Activated CD4-positive, alpha-beta memory T cell treated with anti-CD3 and anti-CD28 coated beads, Interleukin-2, amount 10 ng/mL, durations not matched to agents 7 days and 5 days (primary cell): ENCODE measurements around the gene PNMA6E. TPM values are rescaled to one million over a fixed set of nuclear protein-coding genes. Genes with fewer than 3 reads are reported as not detected.

Experiments used
- CTCF ChIA-PET: fragments of 350-600 bp; sonication (Branson Sonifier 250); formaldehyde crosslinking; loops from one replicate; lab custom pipeline; 2021; ENCODE audit warnings: antibody characterized with exemption, inconsistent platforms; lab: Charles Lee
- POLR2A ChIA-PET: fragments of 350-600 bp; sonication (Branson Sonifier 250); formaldehyde crosslinking; loops from one replicate; lab custom pipeline; 2021; ENCODE audit warnings: antibody characterized with exemption; lab: Charles Lee
- DNase-seq: peaks from one replicate; pipeline ENCODE4 v3.0.0-alpha.2; 2020
- H3K27ac Mint-ChIP-seq: one replicate; pipeline ENCODE4 v1.8.0; 2021; ENCODE audit warnings: mild to moderate bottlenecking, mixed read lengths
- H3K27me3 Mint-ChIP-seq: one replicate; pipeline ENCODE4 v1.8.0; 2021; ENCODE audit warnings: mixed read lengths
- H3K36me3 Mint-ChIP-seq: one replicate; pipeline ENCODE4 v1.8.0; 2021; ENCODE audit warnings: low read depth, mixed read lengths
- H3K4me1 Mint-ChIP-seq: one replicate; pipeline ENCODE4 v1.8.0; 2021; ENCODE audit warnings: mixed read lengths
- H3K4me3 Mint-ChIP-seq: one replicate; pipeline ENCODE4 v1.8.0; 2021; ENCODE audit warnings: mild to moderate bottlenecking, mixed read lengths
- H3K9me3 Mint-ChIP-seq: one replicate; pipeline ENCODE4 v1.8.0; 2021; ENCODE audit warnings: mixed read lengths
- total RNA-seq, 2 experiments: library from RNA; stranded (reverse); gene quantifications; one replicate each; pipeline ENCODE4 v1.2.3, GENCODE V29; 2021

PNMA6E gene
- total RNA-seq, 2 experiments from 2014 or later: not detected

DNA sequence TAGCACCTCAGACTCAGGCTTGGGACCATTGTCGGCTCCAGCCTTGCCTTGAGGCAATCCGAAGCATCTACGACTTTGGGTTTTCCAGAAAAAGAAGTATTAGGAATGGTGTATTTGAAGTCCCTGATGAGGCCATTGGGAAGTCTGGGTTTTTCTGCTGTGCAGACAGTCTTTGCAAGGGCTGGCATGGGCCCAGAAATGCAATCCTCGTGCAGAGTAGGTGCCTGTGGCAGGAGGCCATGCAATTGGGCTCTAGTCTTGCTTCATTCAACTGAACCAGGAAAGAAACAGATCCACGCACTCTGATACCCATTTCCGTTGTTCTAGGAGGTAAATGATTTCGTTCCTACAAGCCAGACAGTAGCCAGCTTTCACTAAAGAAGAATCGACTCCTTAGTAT, 22.5 kb upstream of the PNMA6E start:
- Mint-ChIP-seq H3K9me3 (no peaks in the 10 kb centered on the region), H3K4me1 (no peaks in the 10 kb centered on the region), H3K36me3 (no peaks in the 10 kb centered on the region), H3K4me3 (no peak overlapping the region), H3K27me3 (no peaks in the 10 kb centered on the region), H3K27ac (no peak overlapping the region)
- CTCF ChIA-PET: no interaction called here
- DNase-seq: no peak
- POLR2A ChIA-PET: no interaction called here

DNA sequence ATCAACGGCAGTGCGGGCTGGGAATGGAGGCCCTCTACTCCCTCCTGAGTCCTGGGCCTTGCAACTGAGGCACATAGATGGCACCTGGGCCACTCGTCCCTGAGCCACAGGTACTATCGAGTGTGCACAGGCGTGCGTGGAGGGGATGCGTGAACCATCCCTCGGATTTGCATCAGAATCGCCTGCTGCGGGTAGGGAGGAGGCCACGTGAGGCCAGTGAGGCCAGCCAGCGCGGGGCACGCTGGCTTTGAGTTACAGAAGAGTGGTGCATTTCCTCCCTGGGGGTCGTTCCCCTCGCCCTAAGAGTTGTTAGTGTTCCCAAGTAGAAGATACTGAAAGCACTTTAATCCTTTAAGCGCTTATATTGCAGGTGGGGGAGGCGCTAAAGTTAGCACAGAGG, 20.7 kb upstream of the PNMA6E start:
- CTCF ChIA-PET: no interaction called here
- H3K9me3 Mint-ChIP-seq: no peaks in the 10 kb centered on the region

DNA sequence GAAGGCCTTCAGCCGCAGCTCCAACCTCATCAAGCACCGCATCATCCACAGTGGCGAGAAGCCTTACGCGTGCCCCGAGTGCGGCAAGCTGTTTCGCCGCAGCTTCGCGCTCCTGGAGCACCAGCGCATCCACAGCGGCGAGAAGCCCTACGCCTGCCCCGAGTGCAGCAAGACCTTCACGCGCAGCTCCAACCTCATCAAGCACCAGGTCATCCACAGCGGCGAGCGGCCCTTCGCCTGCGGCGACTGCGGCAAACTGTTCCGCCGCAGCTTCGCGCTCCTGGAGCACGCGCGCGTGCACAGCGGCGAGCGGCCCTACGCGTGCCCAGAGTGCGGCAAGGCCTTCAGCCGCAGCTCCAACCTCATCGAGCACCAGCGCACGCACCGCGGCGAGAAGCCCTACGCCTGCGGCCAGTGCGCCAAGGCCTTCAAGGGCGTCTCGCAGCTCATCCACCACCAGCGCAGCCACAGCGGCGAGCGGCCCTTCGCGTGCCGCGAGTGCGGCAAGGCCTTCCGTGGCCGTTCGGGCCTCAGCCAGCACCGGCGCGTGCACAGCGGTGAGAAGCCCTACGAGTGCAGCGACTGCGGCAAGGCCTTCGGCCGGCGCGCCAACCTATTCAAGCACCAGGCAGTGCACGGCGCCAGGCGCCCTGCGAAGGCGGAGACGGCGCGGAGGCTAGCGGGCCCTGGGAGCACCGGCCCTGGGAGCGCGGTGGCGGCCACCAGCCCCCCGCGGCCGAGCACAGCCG, 19.9 kb upstream of the PNMA6E start:
- H3K4me3 Mint-ChIP-seq: no peak overlapping the region
- POLR2A ChIA-PET: no interaction called here
- no peaks in the 10 kb centered on the region for H3K4me1 Mint-ChIP-seq
- H3K27me3 Mint-ChIP-seq: no peaks in the 10 kb centered on the region
- DNase-seq: no peak
- H3K9me3 Mint-ChIP-seq: no peaks in the 10 kb centered on the region
- no peak overlapping the region for H3K27ac Mint-ChIP-seq
- H3K36me3 Mint-ChIP-seq: no peaks in the 10 kb centered on the region
- CTCF ChIA-PET: no interaction called here

More for the DNA sequence above, 20.7 kb upstream of the PNMA6E start:
- no peaks in the 10 kb centered on the region for H3K4me1 Mint-ChIP-seq
- H3K27me3 Mint-ChIP-seq: no peaks in the 10 kb centered on the region
- no peak overlapping the region for H3K4me3 Mint-ChIP-seq
- DNase-seq: no peak
- H3K36me3 Mint-ChIP-seq: no peaks in the 10 kb centered on the region
- POLR2A ChIA-PET: no interaction called here
- no peak overlapping the region for H3K27ac Mint-ChIP-seq

DNA sequence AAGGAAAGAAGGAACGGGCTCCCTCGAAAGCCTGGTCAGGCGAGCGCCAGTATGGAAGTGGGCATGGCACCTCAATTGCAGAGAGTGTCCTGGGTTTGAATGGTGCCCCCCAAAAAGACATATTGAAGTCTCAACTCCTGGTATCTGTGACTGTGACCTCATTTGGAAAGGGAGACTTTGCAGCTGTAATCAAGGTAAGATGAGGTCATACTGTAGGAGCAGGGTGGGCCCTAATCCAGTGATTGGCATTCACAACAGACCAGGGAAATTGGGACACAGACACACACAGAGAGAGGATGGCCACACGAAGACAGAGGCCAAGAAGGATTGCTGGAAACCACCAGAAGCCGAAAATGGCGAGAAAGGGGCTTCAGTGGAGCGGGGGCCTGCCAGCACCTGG, 16.5 kb upstream of the PNMA6E start:
- no peak overlapping the region for H3K4me3 Mint-ChIP-seq
- DNase-seq: no peak
- H3K36me3 Mint-ChIP-seq: no peaks in the 10 kb centered on the region
- peaks cover 3% of the 10 kb centered on the region for H3K4me1 Mint-ChIP-seq
- no peaks in the 10 kb centered on the region for H3K9me3 Mint-ChIP-seq
- CTCF ChIA-PET: no interaction called here
- no peak overlapping the region for H3K27ac Mint-ChIP-seq
- no peaks in the 10 kb centered on the region for H3K27me3 Mint-ChIP-seq
- POLR2A ChIA-PET: no interaction called here

DNA sequence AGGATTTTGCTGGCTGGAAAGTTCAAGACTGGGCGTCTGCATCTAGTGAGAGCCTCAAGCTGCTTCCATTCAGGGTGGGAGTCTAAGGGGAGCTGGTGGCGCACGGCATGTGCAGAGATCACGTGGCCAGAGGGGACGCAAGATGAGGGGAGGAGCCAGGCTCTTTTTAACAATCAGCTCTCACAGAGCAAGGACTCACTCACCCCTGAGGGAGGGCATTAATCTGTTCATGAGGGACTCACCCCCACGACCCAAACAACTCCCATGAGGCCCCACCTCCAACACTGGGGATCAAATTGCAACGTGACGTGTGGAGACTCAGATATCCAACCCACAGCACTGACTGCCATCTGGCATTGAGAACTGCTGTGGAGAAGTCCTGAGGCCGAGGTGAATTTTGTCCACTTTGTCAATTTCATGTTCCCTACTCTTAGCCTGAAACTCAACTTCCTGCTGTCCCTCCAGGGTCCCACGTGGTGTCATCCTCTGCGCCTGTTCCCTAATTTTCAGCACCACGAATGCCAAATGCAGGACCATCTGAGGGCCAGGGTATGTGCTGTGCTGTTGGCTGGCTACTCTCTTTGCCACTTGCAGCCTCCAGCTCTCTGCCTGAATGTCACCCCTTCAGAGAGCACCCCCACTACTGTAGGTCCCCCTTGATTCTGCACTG, 15.8 kb upstream of the PNMA6E start:
- Mint-ChIP-seq H3K4me1 (peaks cover 9% of the 10 kb centered on the region), H3K36me3 (no peaks in the 10 kb centered on the region), H3K27ac (no peak overlapping the region), H3K9me3 (no peaks in the 10 kb centered on the region), H3K27me3 (peaks cover 2% of the 10 kb centered on the region), H3K4me3 (no peak overlapping the region)
- POLR2A ChIA-PET: no interaction called here
- no peak for DNase-seq
- CTCF ChIA-PET: no interaction called here

DNA sequence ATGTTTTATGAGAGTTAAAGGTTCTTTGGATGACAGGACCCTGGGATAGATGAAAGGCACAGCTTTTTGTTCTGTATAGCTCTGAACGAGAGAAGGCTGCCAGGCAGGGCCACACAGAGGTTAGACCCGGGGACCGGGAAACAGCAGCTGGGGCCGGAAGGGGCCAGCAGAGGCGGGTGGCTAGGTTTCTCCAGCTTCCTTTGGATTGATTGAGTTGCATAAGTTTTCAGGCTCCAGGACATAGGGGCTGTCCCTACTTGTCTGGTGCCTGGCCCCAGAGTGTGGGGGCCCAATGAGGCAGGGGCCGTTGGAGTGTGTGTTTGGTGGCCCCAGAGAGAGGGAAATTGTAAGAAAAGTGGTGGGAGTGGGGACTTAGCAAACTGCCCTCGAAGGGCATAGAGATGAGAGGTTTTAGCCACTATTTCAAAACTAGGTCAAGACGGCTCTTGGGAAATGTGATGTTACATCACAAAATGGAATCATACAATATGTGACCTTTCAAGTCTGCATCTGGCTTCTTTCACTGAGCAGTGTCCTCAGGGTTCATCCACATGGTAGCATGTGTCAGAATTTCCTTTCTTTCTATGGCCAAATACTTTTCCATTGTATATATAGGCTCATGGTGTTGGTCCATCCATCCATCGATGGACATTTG, 13.8 kb upstream of the PNMA6E start:
- H3K4me3 Mint-ChIP-seq: no peak overlapping the region
- no peak for DNase-seq
- ChIA-PET CTCF (no interaction called here), POLR2A (no interaction called here)
- no peaks in the 10 kb centered on the region for H3K36me3 Mint-ChIP-seq
- peaks cover 13% of the 10 kb centered on the region for H3K4me1 Mint-ChIP-seq
- H3K9me3 Mint-ChIP-seq: no peaks in the 10 kb centered on the region
- H3K27me3 Mint-ChIP-seq: peaks cover 5% of the 10 kb centered on the region
- H3K27ac Mint-ChIP-seq: no peak overlapping the region

DNA sequence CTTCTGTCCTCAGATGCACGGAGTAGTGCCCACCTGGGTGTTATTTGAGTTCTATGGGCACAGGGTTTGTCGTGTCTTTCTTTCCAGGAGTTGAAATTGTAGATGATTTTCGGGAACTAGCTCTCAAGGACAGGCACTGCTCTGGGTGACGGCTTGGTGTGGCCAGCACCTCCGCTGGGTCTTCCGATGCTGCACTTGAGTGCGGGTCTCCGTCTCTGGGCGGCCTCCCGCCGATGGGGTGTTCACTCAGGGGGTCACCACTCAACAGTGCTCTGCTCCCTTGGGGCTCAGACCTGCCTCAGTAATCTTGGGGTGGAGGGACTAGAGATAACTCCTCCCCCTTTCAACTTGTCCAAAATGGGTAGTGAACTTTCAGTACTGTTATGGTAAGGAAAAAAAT, 12.6 kb upstream of the PNMA6E start:
- no peak for DNase-seq
- CTCF ChIA-PET: interaction anchor here (1.1 kb wide), 1 partner anchor 20 kb away, joined by 3 read pairs; no protein-coding TSS in a partner anchor
- H3K4me1 Mint-ChIP-seq: peaks cover 13% of the 10 kb centered on the region
- POLR2A ChIA-PET: no interaction called here
- H3K27ac Mint-ChIP-seq: no peak overlapping the region
- no peaks in the 10 kb centered on the region for H3K9me3 Mint-ChIP-seq
- H3K4me3 Mint-ChIP-seq: no peak overlapping the region
- H3K36me3 Mint-ChIP-seq: no peaks in the 10 kb centered on the region
- H3K27me3 Mint-ChIP-seq: peaks cover 5% of the 10 kb centered on the region

DNA sequence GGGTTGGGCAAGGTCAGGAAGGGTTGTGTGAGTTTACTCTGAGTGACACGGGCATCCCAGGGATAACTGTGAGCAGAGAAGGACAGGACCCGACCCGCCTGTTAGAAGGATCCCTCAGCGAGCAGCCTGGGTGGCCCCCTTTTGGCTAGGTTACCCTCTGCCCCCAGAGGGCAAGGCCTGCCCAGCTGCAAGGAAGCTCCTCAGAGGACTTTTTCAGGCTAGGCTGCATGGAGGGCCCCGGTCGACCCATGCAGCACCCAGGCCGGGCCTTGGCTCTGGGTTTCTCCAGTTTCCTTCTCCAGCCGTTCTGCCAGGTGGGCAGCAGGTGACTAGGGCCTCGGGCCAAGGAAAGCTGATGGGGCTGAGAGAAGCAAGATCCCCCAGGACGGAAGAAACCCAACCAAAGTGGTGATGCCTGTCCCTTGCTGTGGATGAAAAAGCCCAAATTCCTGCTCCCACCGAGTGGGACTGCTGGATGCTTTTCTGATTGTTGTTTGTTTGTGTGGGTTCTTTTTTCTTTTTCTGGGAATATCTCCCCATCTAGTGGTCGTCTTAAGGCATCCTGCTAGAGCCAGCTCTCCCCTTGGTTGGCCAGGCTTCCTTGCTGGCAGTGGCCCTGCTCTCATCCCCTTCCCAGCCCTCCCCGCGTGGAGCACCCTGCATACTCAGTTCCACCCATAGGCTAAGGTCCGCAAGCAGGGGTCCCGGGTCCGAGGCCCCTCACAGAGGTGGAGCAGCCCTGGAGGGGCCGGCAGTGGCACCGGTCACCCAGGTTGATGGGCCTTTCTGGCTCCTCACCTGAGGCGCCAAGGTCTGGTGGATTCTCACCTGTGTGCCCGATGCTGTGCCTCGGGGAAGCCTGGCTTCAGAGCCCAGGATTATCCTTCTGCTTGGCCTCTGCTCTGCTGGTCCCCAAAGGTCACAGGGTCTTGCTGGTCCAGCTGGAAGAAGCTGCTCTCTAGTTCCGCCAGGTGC, 11.9 kb upstream of the PNMA6E start:
- POLR2A ChIA-PET: no interaction called here
- H3K4me1 Mint-ChIP-seq: peaks cover 13% of the 10 kb centered on the region
- no peaks in the 10 kb centered on the region for H3K9me3 Mint-ChIP-seq
- H3K27me3 Mint-ChIP-seq: peaks cover 5% of the 10 kb centered on the region
- no peak overlapping the region for H3K4me3 Mint-ChIP-seq
- no peaks in the 10 kb centered on the region for H3K36me3 Mint-ChIP-seq
- DNase-seq: no peak
- no peak overlapping the region for H3K27ac Mint-ChIP-seq
- CTCF ChIA-PET: interaction anchor here (1.1 kb wide), 1 partner anchor 20 kb away, joined by 3 read pairs; no protein-coding TSS in a partner anchor

DNA sequence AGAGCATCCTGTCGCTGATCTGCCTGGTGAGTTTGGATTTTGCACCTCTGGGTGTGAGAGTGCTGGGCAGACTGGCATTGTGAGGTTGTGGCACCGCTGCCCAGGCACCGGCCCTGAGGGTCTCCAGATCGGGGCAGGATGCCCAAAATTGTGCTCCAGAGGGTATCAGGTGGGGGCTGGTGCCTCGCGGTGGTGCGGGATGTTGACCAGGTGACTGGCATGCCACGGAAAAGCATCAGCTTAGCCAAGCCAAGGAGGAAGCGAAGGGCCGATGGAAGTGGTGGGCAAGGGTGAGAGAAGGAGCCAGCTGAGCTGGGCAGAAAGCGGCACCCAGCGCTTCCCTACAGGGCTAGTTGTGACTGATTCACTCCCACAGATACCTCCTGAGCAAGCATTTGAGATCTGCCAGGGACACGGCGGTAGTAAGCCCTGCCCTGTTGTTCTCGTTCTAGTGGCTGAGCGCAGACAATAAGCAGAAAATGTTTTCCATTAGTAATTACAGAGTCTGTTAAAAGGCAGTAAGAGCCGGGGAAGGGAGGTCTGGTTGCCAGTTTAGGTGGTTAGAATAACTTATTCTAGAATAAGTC, 10.9 kb upstream of the PNMA6E start:
- Mint-ChIP-seq H3K4me3 (peak overlapping the region; percentile 71), H3K9me3 (no peaks in the 10 kb centered on the region), H3K4me1 (peaks cover 13% of the 10 kb centered on the region), H3K27ac (no peak overlapping the region), H3K27me3 (peaks cover 5% of the 10 kb centered on the region), H3K36me3 (no peaks in the 10 kb centered on the region)
- ChIA-PET POLR2A (no interaction called here), CTCF (no interaction called here)
- no peak for DNase-seq

DNA sequence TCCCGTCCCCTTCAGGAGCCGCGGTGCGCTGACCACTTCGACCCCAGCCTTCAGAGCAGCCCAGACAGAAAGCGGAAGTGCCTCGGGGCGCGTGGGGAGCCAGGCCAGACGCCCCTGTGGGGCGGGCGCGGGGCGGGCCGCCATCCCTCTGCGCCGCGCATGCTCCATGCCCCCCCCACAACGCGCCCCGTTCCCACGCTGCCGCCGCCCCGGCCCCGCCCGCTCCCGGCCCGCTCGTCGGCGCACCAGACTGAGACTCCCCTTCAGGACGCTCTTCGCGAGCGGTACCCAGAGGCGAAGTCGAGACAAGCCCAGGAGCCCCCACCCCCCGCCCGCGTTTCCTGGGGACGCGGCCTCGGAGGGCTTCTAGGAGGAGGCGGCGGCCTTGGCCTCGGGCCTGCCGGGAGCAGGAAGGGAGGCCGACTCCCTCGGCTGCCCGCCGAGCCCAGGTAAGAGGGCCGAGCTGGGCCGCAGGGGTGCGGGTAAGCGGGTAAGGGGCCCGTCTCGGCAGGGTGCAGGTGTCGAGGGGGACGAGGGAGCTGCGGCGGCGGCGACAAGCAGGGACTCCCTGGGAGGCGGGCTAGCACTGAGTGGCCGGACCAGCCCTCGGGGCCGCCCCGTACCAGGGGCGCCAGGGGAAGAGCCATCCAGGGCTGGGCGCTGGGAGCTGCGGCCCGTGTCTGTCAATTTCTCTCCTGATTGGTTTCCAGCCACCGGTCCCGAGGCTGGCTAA, 10.3 kb upstream of the PNMA6E start, which contains the start of gene ZFP92:
ZFP92 (plus strand) TSS at position 218 of the 733 bp plus-strand sequence. CDS start 6,851 bp downstream, outside the sequence.
- H3K27me3 Mint-ChIP-seq: peaks cover 5% of the 10 kb centered on the region
- no peaks in the 10 kb centered on the region for H3K9me3 Mint-ChIP-seq
- POLR2A ChIA-PET: no interaction called here
- no peaks in the 10 kb centered on the region for H3K36me3 Mint-ChIP-seq
- H3K4me1 Mint-ChIP-seq: peaks cover 13% of the 10 kb centered on the region
- DNase-seq: peak; percentile 43
- no peak within 1 kb of the TSS for H3K27ac Mint-ChIP-seq
- peak within 1 kb of the TSS; percentile 71 for H3K4me3 Mint-ChIP-seq
- CTCF ChIA-PET: no interaction called here

DNA sequence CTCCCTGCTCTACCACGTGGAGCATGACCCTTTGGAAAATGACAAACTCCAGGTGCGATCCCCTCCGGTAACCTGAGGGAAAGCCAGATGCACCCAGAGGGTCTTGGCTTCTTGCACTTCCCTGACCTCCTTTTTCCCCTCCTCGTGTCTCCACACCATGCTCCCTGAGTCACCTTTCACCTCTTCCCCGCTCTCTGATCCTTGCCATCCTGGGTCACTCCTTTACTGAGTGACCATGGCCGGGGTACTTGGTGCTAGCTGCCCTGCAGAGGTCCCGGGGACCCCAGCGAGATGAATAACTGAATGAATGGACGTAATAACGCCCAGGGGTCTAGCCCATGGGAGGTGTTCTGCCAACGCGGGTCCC, 9.7 kb upstream of the PNMA6E start:
- Mint-ChIP-seq H3K36me3 (no peaks in the 10 kb centered on the region), H3K9me3 (no peaks in the 10 kb centered on the region), H3K4me3 (peak overlapping the region; percentile 63), H3K4me1 (peaks cover 13% of the 10 kb centered on the region), H3K27me3 (peaks cover 5% of the 10 kb centered on the region), H3K27ac (no peak overlapping the region)
- DNase-seq: no peak
- CTCF ChIA-PET: no interaction called here
- POLR2A ChIA-PET: no interaction called here

DNA sequence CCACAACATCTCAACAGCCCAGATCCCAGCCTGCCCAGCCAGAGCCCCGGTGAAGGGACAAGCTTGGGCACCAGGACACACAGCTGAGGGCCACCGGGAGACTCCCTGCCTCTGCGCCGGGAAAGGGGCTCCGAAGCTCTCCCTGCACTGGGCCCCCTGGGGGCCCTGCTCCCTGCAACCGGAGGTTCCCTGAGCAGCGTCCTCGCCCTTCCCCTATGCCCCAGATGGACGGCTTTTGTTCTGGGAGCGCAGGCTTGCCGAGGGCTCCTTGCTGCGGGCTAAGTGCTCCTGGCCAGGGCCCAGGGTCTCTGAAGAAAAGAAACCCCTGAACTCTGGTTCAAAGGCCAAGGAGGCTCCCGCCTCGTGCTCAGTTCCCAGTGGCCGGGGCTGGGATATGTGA, 9.2 kb upstream of the PNMA6E start:
- Mint-ChIP-seq H3K4me1 (peaks cover 13% of the 10 kb centered on the region), H3K4me3 (no peak overlapping the region), H3K9me3 (no peaks in the 10 kb centered on the region), H3K36me3 (no peaks in the 10 kb centered on the region), H3K27ac (no peak overlapping the region), H3K27me3 (peaks cover 5% of the 10 kb centered on the region)
- ChIA-PET POLR2A (no interaction called here), CTCF (no interaction called here)
- DNase-seq: no peak
